Lower leg skin (tissue), 3 donors: ENCODE results near the gene RBKS.

Source experiments
- POLR2A ChIP-seq, 2 donors: fragments of 450-650 bp; IDR thresholded peaks; one replicate each; pipeline ENCODE4 v1.6.1; 2016 to 2017; ENCODE audit warnings: antibody characterized with exemption in 2 of 2, mild to moderate bottlenecking in 1 of 2, moderate library complexity in 1 of 2
- TF ChIP-seq, protein P1 (sequence below), 3 donors: fragments of 450-650 bp; IDR thresholded peaks; one replicate each; pipeline ENCODE4 v1.5.1; 2016; ENCODE audit warnings: antibody characterized with exemption in 3 of 3, mild to moderate bottlenecking in 3 of 3, moderate library complexity in 2 of 3

DNA sequence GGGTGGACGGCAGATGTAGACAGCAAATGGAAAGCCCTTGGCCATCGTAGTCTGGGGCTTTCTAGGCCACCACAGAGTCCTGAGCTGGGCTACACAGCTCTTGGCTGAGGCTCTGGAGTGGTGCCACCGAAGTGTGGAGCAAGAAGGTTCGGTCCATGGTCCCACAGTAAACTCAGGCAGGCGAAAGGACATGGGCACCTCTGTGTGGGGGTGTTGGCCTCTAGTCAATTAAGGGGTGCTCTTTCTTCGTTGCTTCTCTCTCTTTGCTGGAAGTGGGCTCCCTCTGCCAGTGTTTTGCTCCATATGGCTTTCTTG lies 153.3 kb downstream of the RBKS start:
- TF ChIP-seq, protein P1, sequence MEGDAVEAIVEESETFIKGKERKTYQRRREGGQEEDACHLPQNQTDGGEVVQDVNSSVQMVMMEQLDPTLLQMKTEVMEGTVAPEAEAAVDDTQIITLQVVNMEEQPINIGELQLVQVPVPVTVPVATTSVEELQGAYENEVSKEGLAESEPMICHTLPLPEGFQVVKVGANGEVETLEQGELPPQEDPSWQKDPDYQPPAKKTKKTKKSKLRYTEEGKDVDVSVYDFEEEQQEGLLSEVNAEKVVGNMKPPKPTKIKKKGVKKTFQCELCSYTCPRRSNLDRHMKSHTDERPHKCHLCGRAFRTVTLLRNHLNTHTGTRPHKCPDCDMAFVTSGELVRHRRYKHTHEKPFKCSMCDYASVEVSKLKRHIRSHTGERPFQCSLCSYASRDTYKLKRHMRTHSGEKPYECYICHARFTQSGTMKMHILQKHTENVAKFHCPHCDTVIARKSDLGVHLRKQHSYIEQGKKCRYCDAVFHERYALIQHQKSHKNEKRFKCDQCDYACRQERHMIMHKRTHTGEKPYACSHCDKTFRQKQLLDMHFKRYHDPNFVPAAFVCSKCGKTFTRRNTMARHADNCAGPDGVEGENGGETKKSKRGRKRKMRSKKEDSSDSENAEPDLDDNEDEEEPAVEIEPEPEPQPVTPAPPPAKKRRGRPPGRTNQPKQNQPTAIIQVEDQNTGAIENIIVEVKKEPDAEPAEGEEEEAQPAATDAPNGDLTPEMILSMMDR (IDR thresholded peaks at IDR 0.05) = no peak
- TF ChIP-seq POLR2A (IDR thresholded peaks at IDR 0.05) = no peak
